Fibroblast of lung (primary cell): Measurements from ENCODE around the gene ZBTB12. TPM values are rescaled to one million over a fixed set of nuclear protein-coding genes. Genes with fewer than 3 reads are reported as not detected.
A peak's percentile ranks its signal among the peaks of the same experiment; 100 is the strongest.

Experiments used
- DNase-seq, 2 donors: peaks; one replicate each; pipeline versions ENCODE4 v3.0.0 to v3.0.0-alpha.2; 2010; ENCODE audit warnings: low read depth in 2 of 2
- H2AFZ ChIP-seq: 2 replicates; pipeline ENCODE4 v1.5.1; 2012; ENCODE audit warnings: low read length, control low read depth, inconsistent platforms
- H3K27ac ChIP-seq: 2 replicates; pipeline ENCODE4 v1.5.1; 2011; ENCODE audit warnings: low read length, control low read depth; ENCODE audit not compliant: insufficient read depth
- H3K27me3 ChIP-seq: 2 replicates; pipeline ENCODE4 v1.5.1; 2011; ENCODE audit warnings: mild to moderate bottlenecking, low read length; ENCODE audit not compliant: control insufficient read depth, insufficient read depth
- H3K36me3 ChIP-seq: 2 replicates; pipeline ENCODE4 v1.5.1; 2011; ENCODE audit warnings: low read length; ENCODE audit not compliant: control insufficient read depth, insufficient read depth
- H3K4me1 ChIP-seq: 2 replicates; pipeline ENCODE4 v1.5.1; 2011; ENCODE audit warnings: low read length; ENCODE audit not compliant: control insufficient read depth, insufficient read depth; ENCODE audit errors: extremely low read depth
- H3K4me2 ChIP-seq: 2 replicates; pipeline ENCODE4 v1.5.1; 2011; ENCODE audit warnings: low read length, control low read depth; ENCODE audit not compliant: insufficient read depth; ENCODE audit errors: extremely low read depth
- H3K4me3 ChIP-seq, 4 experiments: fragments of 200-600 bp in 1 of 4; sonication (generic) in 1 of 4; replicated peaks in 1 of 4; 2 replicates each; pipeline ENCODE4 v1.5.1; 2011 to 2016; ENCODE audit warnings: low read length in 4 of 4, low read depth in 3 of 4, mild to moderate bottlenecking in 3 of 4, control low read depth in 2 of 4, inconsistent platforms in 1 of 4, mixed read lengths in 1 of 4; ENCODE audit not compliant: insufficient read depth in 1 of 4; ENCODE audit errors: control extremely low read depth in 1 of 4
- H3K79me2 ChIP-seq: 2 replicates; pipeline ENCODE4 v1.5.1; 2012; ENCODE audit warnings: mild to moderate bottlenecking, low read length, inconsistent platforms; ENCODE audit not compliant: control insufficient read depth, insufficient read depth
- H3K9ac ChIP-seq: 2 replicates; pipeline ENCODE4 v1.5.1; 2011; ENCODE audit warnings: mild to moderate bottlenecking, low read length, control low read depth; ENCODE audit not compliant: insufficient read depth
- H3K9me3 ChIP-seq: 2 replicates; pipeline ENCODE4 v1.5.1; 2012; ENCODE audit warnings: low read depth, low read length; ENCODE audit not compliant: control insufficient read depth, insufficient read depth
- H4K20me1 ChIP-seq: 2 replicates; pipeline ENCODE4 v1.5.1; 2011; ENCODE audit warnings: low read length; ENCODE audit not compliant: control insufficient read depth, insufficient read depth; ENCODE audit errors: extremely low read depth
- EZH2 ChIP-seq: IDR thresholded peaks from 2 replicates; pipeline ENCODE4 v1.5.1; 2012; ENCODE audit warnings: low read length, control low read depth, mild to moderate bottlenecking; ENCODE audit errors: missing control alignments
- polyA plus RNA-seq, 2 donors: library from polyadenylated mRNA; depleted of rRNA in 1 of 2; stranded (reverse) in 1 of 2; unstranded in 1 of 2; fragments of >200 nt; gene quantifications; 2 replicates each; pipeline ENCODE4 v1.2.1, GENCODE V29; 2011 to 2012; ENCODE audit warnings: missing spikeins in 1 of 2
- total RNA-seq: library from RNA; depleted of rRNA; stranded (reverse); fragments of >200 nt; gene quantifications from 2 replicates; pipeline ENCODE4 v1.2.1, GENCODE V29; 2014
- TF ChIP-seq, protein P1 (sequence below), 2 donors: IDR thresholded peaks in 1 of 2; conservative IDR thresholded peaks in 1 of 2; 1 replicate in 1 of 2; 2 replicates in 1 of 2; pipeline ENCODE4 v1.5.1; 2011 to 2012; ENCODE audit warnings: low read length in 2 of 2, control low read depth in 1 of 2, inconsistent platforms in 1 of 2, low read depth in 1 of 2, mild to moderate bottlenecking in 1 of 2

Gene ZBTB12
- total and polyA plus RNA-seq, 2 donors (not counting 1 experiment from before 2014, with no cell fraction given), result 1.2 to 13.2 TPM

- peaks cover 12% of the 10 kb centered on the region for H3K4me1 ChIP-seq
- DNase-seq, result no peak
- no peaks in the 10 kb centered on the region for H3K9me3 ChIP-seq
- TF ChIP-seq, protein P1, sequence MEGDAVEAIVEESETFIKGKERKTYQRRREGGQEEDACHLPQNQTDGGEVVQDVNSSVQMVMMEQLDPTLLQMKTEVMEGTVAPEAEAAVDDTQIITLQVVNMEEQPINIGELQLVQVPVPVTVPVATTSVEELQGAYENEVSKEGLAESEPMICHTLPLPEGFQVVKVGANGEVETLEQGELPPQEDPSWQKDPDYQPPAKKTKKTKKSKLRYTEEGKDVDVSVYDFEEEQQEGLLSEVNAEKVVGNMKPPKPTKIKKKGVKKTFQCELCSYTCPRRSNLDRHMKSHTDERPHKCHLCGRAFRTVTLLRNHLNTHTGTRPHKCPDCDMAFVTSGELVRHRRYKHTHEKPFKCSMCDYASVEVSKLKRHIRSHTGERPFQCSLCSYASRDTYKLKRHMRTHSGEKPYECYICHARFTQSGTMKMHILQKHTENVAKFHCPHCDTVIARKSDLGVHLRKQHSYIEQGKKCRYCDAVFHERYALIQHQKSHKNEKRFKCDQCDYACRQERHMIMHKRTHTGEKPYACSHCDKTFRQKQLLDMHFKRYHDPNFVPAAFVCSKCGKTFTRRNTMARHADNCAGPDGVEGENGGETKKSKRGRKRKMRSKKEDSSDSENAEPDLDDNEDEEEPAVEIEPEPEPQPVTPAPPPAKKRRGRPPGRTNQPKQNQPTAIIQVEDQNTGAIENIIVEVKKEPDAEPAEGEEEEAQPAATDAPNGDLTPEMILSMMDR (conservative IDR thresholded peaks at IDR 0.05 in 1 of 2, IDR thresholded peaks at IDR 0.05 in 1 of 2; ENCODE audit: low read depth in 1 of 2, low read length in 2 of 2), result no peak
- no peak for TF ChIP-seq EZH2
- H3K4me2 ChIP-seq, result no peak overlapping the region
- H3K36me3 ChIP-seq, result peaks cover 5% of the 10 kb centered on the region
- H3K27me3 ChIP-seq, result peaks cover 4% of the 10 kb centered on the region
- H3K27ac ChIP-seq, result no peak overlapping the region
- no peak overlapping the region for H3K9ac ChIP-seq
- no peak overlapping the region for H2AFZ ChIP-seq
- no peak overlapping the region for H3K4me3 ChIP-seq
- no peaks in the 10 kb centered on the region for H4K20me1 ChIP-seq
- H3K79me2 ChIP-seq, result no peaks in the 10 kb centered on the region
Observed at GRCh38 chr6:31947070-31947675, 45.3 kb upstream of the ZBTB12 start.

DNA sequence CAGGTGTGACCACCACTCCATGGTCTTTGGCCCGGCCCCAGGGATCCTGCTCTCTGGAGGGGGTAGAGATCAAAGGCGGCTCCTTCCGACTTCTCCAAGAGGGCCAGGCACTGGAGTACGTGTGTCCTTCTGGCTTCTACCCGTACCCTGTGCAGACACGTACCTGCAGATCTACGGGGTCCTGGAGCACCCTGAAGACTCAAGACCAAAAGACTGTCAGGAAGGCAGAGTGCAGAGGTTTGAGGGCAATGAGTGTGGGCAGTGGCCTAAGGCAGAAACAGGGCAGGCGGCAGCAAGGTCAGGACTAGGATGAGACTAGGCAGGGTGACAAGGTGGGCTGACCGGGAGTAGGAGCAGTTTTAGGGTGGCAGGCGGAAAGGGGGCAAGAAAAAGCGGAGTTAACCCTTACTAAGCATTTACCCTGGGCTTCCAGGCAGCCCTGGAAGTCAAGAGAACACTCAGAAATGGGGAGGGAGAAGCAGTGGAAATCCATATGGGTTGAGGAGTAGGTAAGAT is 44.5 kb upstream of the ZBTB12 start:
- H2AFZ ChIP-seq, result no peak overlapping the region
- TF ChIP-seq, protein P1 (conservative IDR thresholded peaks at IDR 0.05 in 1 of 2, IDR thresholded peaks at IDR 0.05 in 1 of 2; ENCODE audit: low read depth in 1 of 2, low read length in 2 of 2), result no peak
- no peak for TF ChIP-seq EZH2
- H3K36me3 ChIP-seq, result peaks cover 2% of the 10 kb centered on the region
- H3K27me3 ChIP-seq, result peaks cover 4% of the 10 kb centered on the region
- peak overlapping the region; percentile 80 for H3K27ac ChIP-seq
- H3K4me1 ChIP-seq, result peaks cover 12% of the 10 kb centered on the region
- H3K9me3 ChIP-seq, result no peaks in the 10 kb centered on the region
- no peak overlapping the region for H3K9ac ChIP-seq
- no peaks in the 10 kb centered on the region for H3K79me2 ChIP-seq
- peak overlapping the region in 1 of 4 experiments; percentile 35 for H3K4me3 ChIP-seq
- DNase-seq, result no peak
- no peaks in the 10 kb centered on the region for H4K20me1 ChIP-seq
- peak overlapping the region; percentile 100 for H3K4me2 ChIP-seq

DNA sequence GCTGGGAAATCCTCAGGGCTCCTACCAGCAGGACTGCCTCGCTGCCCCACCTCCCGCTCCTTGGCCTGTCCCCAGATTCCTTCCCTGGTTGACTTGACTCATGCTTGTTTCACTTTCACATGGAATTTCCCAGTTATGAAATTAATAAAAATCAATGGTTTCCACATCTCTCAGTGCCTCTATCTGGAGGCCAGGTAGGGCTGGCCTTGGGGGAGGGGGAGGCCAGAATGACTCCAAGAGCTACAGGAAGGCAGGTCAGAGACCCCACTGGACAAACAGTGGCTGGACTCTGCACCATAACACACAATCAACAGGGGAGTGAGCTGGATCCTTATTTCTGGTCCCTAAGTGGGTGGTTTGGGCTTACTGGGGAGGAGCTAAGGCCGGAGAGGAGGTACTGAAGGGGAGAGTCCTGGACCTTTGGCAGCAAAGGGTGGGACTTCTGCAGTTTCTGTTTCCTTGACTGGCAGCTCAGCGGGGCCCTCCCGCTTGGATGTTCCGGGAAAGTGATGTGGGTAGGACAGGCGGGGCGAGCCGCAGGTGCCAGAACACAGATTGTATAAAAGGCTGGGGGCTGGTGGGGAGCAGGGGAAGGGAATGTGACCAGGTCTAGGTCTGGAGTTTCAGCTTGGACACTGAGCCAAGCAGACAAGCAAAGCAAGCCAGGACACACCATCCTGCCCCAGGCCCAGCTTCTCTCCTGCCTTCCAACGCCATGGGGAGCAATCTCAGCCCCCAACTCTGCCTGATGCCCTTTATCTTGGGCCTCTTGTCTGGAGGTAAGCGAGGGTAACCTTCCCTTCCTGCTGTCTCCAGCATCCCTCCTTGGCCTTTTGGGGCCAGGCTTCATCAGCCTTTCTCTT is 43.9 kb upstream of the ZBTB12 start, which contains the start of gene CFB:
Gene CFB (plus strand): TSS at position 589 of the 863 bp plus-strand sequence. CDS start 127 bp downstream, at position 716.
- peaks cover 2% of the 10 kb centered on the region for H3K36me3 ChIP-seq
- H3K79me2 ChIP-seq, result no peaks in the 10 kb centered on the region
- H3K4me1 ChIP-seq, result peaks cover 12% of the 10 kb centered on the region
- no peak for TF ChIP-seq EZH2
- TF ChIP-seq, protein P1 (conservative IDR thresholded peaks at IDR 0.05 in 1 of 2, IDR thresholded peaks at IDR 0.05 in 1 of 2; ENCODE audit: low read depth in 1 of 2, low read length in 2 of 2), result no peak
- H3K27ac ChIP-seq, result peak within 1 kb of the TSS; percentile 80
- DNase-seq, result peak; percentile 80 to 85
- H2AFZ ChIP-seq, result peak within 1 kb of the TSS; percentile 82
- peak within 1 kb of the TSS; percentile 3 for H3K9ac ChIP-seq
- H3K9me3 ChIP-seq, result no peaks in the 10 kb centered on the region
- no peaks in the 10 kb centered on the region for H4K20me1 ChIP-seq
- peaks cover 4% of the 10 kb centered on the region for H3K27me3 ChIP-seq
- peak within 1 kb of the TSS; percentile 100 for H3K4me2 ChIP-seq
- H3K4me3 ChIP-seq, result peak within 1 kb of the TSS; percentile 7 to 50 (median 32)
